Pancreas (tissue), 10 donors: ENCODE data around the gene AFF3. TPM values are rescaled to one million over a fixed set of nuclear protein-coding genes. Genes with fewer than 3 reads are reported as not detected.
A peak's percentile ranks its signal among the peaks of the same experiment; 100 is the strongest.

ENCODE experiments used
- ATAC-seq, 4 donors: fragments of 200-7000 bp; cut with Tn5 transposase; one replicate each; pipeline versions ENCODE4 v1.8.0 to v1.9.1; 2020; ENCODE audit warnings: mild to moderate bottlenecking in 4 of 4, moderate library complexity in 4 of 4
- DNase-seq, 6 donors: peaks; one replicate each; pipeline ENCODE4 v3.0.0-alpha.2; 2020
- FAIRE-seq: peaks from 2 replicates; lab custom pipeline; 2012; peaks lifted over from hg19 to GRCh38; lab: Jason Lieb, UNC
- H3K27ac ChIP-seq, 4 donors: fragments of 200-600 bp; sonication (generic); 1 replicate in 3 of 4; 2 replicates in 1 of 4; pipeline versions ENCODE4 v1.5.0 to v1.8.0; 2020
- H3K27me3 ChIP-seq, 4 donors: fragments of 200-600 bp; one replicate each; pipeline ENCODE4 v1.8.0; 2021
- H3K36me3 ChIP-seq, 3 donors: fragments of 200-600 bp; sonication (generic) in 1 of 3; one replicate each; pipeline versions ENCODE4 v1.5.0 to v1.8.0; 2020 to 2021
- H3K4me1 ChIP-seq, 3 donors: fragments of 200-600 bp; one replicate each; pipeline ENCODE4 v1.8.0; 2021
- H3K4me3 ChIP-seq, 4 donors: fragments of 200-600 bp; sonication (generic) in 2 of 4; one replicate each; pipeline versions ENCODE4 v1.5.0 to v1.8.0; 2020 to 2021
- H3K9me3 ChIP-seq, 4 donors: fragments of 200-600 bp; one replicate each; pipeline ENCODE4 v1.8.0; 2021
- CTCF ChIP-seq, 4 donors: fragments of 200-600 bp; sonication (generic) in 3 of 4; IDR thresholded peaks; one replicate each; pipeline versions ENCODE4 v1.5.0 to v1.8.0; 2021; ENCODE audit warnings: antibody characterized with exemption in 4 of 4
- WGBS, 2 donors: extraction: QIAGEN DNeasy Blood & Tissue Kit; methylation state at CpG; one replicate each; pipeline ENCODE4 v1.1.7; 2013; 5-methylcytosine and 5-hydroxymethylcytosine counted together
- intact Hi-C, 3 donors: fragments of 100-400 bp; cut with DNase I; formaldehyde crosslinking; loops; one replicate each; pipeline versions ENCODE4 v1.11.1 to v1.14.2; 2022
- polyA plus RNA-seq, 2 donors: library from polyadenylated mRNA; stranded (reverse); fragments of 200-250 nt; gene quantifications; one replicate each; pipeline ENCODE4 v1.2.3, GENCODE V29; 2013
- total RNA-seq, 6 donors: library from RNA; stranded (reverse); fragmentation: NEBNext Ultra II Directional in 4 of 6; extraction: Animal tissue kit (Norgen Biotek cat#: 25700) in 4 of 6; gene quantifications; one replicate each; pipeline versions ENCODE4 v1.2.1 to v1.2.4, GENCODE V29; 2021 to 2023
- donor health status: healthy with polysubstance abuse.
- donor health status: DM: no; HTN: no; CAD: no; lungs with moderate emphysema.
- donor health status: DM: no; HTN: no; CAD: no.
- donor health status: control.
- donor health status: control.
- donor health status: Bipolar disorder and iron deficiency.
- donor health status: DM: yes; HTN: yes; CAD: no.
- donor health status: DM: no; HTN: no; CAD: no.
- donor health status: DM: no; HTN: no; CAD: no.
- donor health status: DM: yes; HTN: yes; CAD: no.

AFF3 gene
- total and polyA plus RNA-seq, 8 donors = 0.19 to 1.1 (median 0.54) TPM

- no peak for DNase-seq
- no peak for TF ChIP-seq CTCF (IDR thresholded peaks at IDR 0.05)
- H3K36me3 ChIP-seq = no peaks in the 10 kb centered on the region
- no peaks in the 10 kb centered on the region for H3K4me1 ChIP-seq
- H3K9me3 ChIP-seq = no peaks in the 10 kb centered on the region
- no peak overlapping the region for H3K27ac ChIP-seq
- intact Hi-C loops = loop anchor here in 1 of 3 donors (5.0 kb wide), 1 partner anchor 425 kb away; no protein-coding TSS in a partner anchor
- FAIRE-seq = no peak
- no peaks in the 10 kb centered on the region for H3K27me3 ChIP-seq
- no peak for ATAC-seq
- 79 to 91% methylated on average over 5 of the region's 5 CpGs for WGBS, 2 donors
- no peak overlapping the region for H3K4me3 ChIP-seq
Measured at GRCh38 chr2:99816908-99817307, 325.5 kb downstream of the AFF3 start.

DNA sequence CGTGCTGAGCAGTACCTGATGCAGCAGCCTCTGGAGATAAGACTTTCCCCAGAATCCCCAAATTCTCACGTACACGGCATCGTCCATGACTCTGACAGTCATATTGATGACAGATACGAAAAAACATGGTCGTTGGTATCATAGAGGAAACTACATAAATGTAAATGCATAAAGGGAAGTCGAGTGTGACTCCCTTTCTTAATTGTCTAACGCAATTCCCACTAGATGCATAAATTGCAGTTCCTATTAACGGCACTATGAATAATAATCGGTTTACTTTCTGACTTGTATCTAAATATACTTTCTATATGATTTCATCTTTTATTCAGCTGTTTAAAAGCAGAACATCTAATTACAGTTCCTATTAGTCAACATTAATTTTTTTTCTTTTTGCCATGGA is 330.0 kb downstream of the AFF3 start:
- peak; percentile 45 for FAIRE-seq
- DNase-seq = no peak
- no peaks in the 10 kb centered on the region for H3K9me3 ChIP-seq
- no peak for TF ChIP-seq CTCF (IDR thresholded peaks at IDR 0.05)
- H3K36me3 ChIP-seq = no peaks in the 10 kb centered on the region
- intact Hi-C loops = no loop called here
- no peaks in the 10 kb centered on the region for H3K4me1 ChIP-seq
- ATAC-seq = no peak
- H3K27ac ChIP-seq = no peak overlapping the region
- WGBS, 2 donors = 78 to 80% methylated on average over 10 of the region's 10 CpGs
- H3K4me3 ChIP-seq = no peak overlapping the region
- no peaks in the 10 kb centered on the region for H3K27me3 ChIP-seq

DNA sequence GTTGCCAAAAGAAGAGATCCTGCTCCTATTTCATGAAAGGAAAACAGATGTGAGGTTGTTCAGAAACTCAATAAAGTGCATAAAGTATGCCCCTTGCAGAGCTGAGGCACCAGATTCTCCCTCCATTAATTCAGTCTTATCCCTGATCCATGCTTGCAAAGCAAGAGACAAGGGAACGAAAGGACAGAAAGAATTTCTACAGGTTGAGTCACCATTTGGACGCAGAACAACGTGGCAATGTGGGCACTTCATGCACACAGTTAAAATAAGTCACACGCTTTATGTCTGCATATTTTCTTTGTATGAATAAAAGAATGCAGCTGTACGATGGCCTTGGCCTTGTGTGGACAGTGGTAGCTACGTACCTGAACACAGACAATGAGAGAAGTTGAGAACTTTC is 330.8 kb downstream of the AFF3 start:
- no peaks in the 10 kb centered on the region for H3K27me3 ChIP-seq
- H3K4me3 ChIP-seq = no peak overlapping the region
- H3K9me3 ChIP-seq = no peaks in the 10 kb centered on the region
- H3K4me1 ChIP-seq = no peaks in the 10 kb centered on the region
- H3K27ac ChIP-seq = no peak overlapping the region
- no peak for ATAC-seq
- H3K36me3 ChIP-seq = no peaks in the 10 kb centered on the region
- WGBS, 2 donors = 88 to 91% methylated on average over 6 of the region's 6 CpGs
- FAIRE-seq = no peak
- DNase-seq = no peak
- no peak for TF ChIP-seq CTCF (IDR thresholded peaks at IDR 0.05)
- intact Hi-C loops = no loop called here

- no peak for TF ChIP-seq CTCF (IDR thresholded peaks at IDR 0.05)
- ATAC-seq = no peak
Measured at GRCh38 chr2:99810225-99810624, 332.2 kb downstream of the AFF3 start.

GRCh38 chr2:99809259-99809900 is 333.0 kb downstream of the AFF3 start:
- intact Hi-C loops = no loop called here
- DNase-seq (no peak), FAIRE-seq (no peak), ATAC-seq (no peak)
- H3K27ac ChIP-seq = no peak overlapping the region
- no peaks in the 10 kb centered on the region for H3K36me3 ChIP-seq
- TF ChIP-seq CTCF (IDR thresholded peaks at IDR 0.05) = no peak
- no peaks in the 10 kb centered on the region for H3K9me3 ChIP-seq
- H3K4me1 ChIP-seq = no peaks in the 10 kb centered on the region
- H3K27me3 ChIP-seq = no peaks in the 10 kb centered on the region
- 90 to 93% methylated on average over 8 of the region's 8 CpGs for WGBS, 2 donors
- no peak overlapping the region for H3K4me3 ChIP-seq

More at GRCh38 chr2:99810225-99810624, 332.2 kb downstream of the AFF3 start:
- H3K36me3 ChIP-seq = no peaks in the 10 kb centered on the region
- 67 to 68% methylated on average over 4 of the region's 4 CpGs for WGBS, 2 donors
- intact Hi-C loops = no loop called here
- H3K9me3 ChIP-seq = no peaks in the 10 kb centered on the region
- H3K27ac ChIP-seq = no peak overlapping the region
- no peaks in the 10 kb centered on the region for H3K27me3 ChIP-seq
- H3K4me3 ChIP-seq = no peak overlapping the region
- no peak for FAIRE-seq
- DNase-seq = no peak
- no peaks in the 10 kb centered on the region for H3K4me1 ChIP-seq
